ENCODE results near the gene EMP3.

DNA sequence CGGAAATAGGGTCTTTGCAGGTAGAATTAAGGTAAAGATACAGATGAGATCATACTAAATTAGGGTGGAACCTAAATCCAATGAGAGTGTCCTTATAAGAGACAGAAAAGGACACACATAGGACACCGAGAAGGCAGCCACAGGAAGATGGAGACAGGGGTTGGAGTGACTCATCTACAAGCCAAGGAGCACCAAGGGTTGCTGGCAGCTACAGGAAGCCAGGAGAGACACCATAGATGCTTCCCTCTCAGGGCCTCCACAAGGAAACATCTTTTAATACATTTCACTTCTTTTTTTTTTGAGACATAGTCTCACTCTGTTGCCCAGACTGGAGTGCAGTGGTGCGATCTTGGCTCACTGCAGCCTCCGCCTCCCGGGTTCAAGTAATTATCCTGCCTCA, 28.3 kb downstream of the EMP3 start:
- no peak for TF ChIP-seq ZBTB17 (CRISPR knock-in tag; IDR thresholded peaks at IDR 0.05)
- TF ChIP-seq, protein P1, sequence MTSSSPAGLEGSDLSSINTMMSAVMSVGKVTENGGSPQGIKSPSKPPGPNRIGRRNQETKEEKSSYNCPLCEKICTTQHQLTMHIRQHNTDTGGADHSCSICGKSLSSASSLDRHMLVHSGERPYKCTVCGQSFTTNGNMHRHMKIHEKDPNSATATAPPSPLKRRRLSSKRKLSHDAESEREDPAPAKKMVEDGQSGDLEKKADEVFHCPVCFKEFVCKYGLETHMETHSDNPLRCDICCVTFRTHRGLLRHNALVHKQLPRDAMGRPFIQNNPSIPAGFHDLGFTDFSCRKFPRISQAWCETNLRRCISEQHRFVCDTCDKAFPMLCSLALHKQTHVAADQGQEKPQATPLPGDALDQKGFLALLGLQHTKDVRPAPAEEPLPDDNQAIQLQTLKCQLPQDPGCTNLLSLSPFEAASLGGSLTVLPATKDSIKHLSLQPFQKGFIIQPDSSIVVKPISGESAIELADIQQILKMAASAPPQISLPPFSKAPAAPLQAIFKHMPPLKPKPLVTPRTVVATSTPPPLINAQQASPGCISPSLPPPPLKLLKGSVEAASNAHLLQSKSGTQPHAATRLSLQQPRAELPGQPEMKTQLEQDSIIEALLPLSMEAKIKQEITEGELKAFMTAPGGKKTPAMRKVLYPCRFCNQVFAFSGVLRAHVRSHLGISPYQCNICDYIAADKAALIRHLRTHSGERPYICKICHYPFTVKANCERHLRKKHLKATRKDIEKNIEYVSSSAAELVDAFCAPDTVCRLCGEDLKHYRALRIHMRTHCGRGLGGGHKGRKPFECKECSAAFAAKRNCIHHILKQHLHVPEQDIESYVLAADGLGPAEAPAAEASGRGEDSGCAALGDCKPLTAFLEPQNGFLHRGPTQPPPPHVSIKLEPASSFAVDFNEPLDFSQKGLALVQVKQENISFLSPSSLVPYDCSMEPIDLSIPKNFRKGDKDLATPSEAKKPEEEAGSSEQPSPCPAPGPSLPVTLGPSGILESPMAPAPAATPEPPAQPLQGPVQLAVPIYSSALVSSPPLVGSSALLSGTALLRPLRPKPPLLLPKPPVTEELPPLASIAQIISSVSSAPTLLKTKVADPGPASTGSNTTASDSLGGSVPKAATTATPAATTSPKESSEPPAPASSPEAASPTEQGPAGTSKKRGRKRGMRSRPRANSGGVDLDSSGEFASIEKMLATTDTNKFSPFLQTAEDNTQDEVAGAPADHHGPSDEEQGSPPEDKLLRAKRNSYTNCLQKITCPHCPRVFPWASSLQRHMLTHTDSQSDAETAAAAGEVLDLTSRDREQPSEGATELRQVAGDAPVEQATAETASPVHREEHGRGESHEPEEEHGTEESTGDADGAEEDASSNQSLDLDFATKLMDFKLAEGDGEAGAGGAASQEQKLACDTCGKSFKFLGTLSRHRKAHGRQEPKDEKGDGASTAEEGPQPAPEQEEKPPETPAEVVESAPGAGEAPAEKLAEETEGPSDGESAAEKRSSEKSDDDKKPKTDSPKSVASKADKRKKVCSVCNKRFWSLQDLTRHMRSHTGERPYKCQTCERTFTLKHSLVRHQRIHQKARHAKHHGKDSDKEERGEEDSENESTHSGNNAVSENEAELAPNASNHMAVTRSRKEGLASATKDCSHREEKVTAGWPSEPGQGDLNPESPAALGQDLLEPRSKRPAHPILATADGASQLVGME (CRISPR knock-in tag; IDR thresholded peaks at IDR 0.05), result no peak
- no peak for TF ChIP-seq SMARCB1 (IDR thresholded peaks at IDR 0.05; ENCODE audit: insufficient read length, low read depth)
- TF ChIP-seq GABPB1 (CRISPR knock-in tag; IDR thresholded peaks at IDR 0.05), result no peak
- no peak for TF ChIP-seq EZH2 (IDR thresholded peaks at IDR 0.05; ENCODE audit: borderline replicate concordance, low read depth, low read length)
- TF ChIP-seq SMC3 (conservative IDR thresholded peaks at IDR 0.05; ENCODE audit: insufficient read depth, low read depth, low read length), result no peak
- no peak for TF ChIP-seq POLR2G (IDR thresholded peaks at IDR 0.05; ENCODE audit: low read depth, low read length)
- TF ChIP-seq, protein P2, sequence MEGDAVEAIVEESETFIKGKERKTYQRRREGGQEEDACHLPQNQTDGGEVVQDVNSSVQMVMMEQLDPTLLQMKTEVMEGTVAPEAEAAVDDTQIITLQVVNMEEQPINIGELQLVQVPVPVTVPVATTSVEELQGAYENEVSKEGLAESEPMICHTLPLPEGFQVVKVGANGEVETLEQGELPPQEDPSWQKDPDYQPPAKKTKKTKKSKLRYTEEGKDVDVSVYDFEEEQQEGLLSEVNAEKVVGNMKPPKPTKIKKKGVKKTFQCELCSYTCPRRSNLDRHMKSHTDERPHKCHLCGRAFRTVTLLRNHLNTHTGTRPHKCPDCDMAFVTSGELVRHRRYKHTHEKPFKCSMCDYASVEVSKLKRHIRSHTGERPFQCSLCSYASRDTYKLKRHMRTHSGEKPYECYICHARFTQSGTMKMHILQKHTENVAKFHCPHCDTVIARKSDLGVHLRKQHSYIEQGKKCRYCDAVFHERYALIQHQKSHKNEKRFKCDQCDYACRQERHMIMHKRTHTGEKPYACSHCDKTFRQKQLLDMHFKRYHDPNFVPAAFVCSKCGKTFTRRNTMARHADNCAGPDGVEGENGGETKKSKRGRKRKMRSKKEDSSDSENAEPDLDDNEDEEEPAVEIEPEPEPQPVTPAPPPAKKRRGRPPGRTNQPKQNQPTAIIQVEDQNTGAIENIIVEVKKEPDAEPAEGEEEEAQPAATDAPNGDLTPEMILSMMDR (IDR thresholded peaks at IDR 0.05 in 2 of 3, conservative IDR thresholded peaks at IDR 0.05 in 1 of 3; ENCODE audit: insufficient read depth in 2 of 3, low read depth in 1 of 3, low read length in 3 of 3), result no peak

Data from K562 (cell line).